Activated CD4-positive, alpha-beta T cell treated with anti-CD3 and anti-CD28 coated beads, Interleukin-2, amount 50 U/mL, for 1 hour (primary cell): ENCODE data around the gene RFTN2.
A peak's percentile ranks its signal among the peaks of the same experiment; 100 is the strongest.
"Not testable (repeated sequence)": the region's sequence is repeated elsewhere in the genome, so short reads cannot be mapped to it uniquely, and the experiment has no call there.

Experiments
- DNase-seq: peaks from one replicate; pipeline ENCODE4 v3.0.0-alpha.2; 2020

Gene RFTN2

DNA sequence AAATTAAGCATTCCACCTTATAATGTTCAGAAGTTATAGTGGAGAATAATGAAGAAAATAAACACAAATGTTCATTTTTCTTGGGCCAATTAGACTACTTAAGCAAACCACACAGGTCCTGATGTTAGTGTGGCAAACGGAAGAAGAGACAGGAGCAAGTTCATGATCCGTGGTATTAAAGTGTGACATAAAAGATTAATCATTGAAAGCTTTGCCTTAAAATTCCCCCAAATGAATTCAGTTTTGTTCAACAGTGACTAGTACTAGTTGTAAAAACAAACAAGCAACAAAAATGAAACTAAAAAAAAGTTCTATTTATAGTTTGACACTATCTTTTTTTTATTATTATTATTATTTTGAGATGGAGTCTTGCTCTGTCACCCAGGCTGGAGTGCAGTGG is 73.7 kb downstream of the RFTN2 start:
- no peak for DNase-seq

DNA sequence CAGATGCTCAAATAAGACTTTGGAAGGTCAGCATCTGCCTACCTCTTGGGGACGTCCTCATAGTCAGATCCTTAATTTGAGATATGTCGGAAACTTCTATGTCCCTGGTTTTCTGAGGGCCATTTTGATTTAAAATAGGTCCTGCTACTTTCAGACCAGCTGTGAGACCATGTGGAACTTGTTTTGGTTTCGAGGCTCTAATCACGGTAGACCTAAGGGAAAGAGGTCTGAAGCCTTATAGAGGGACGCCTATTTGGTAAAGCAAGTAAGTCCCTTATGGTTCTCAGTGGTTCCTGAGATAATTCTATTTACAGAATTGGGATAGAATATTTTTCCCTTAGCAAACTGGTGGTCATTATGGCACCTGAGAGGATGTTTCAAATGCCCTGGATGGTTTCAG is 75.1 kb downstream of the RFTN2 start:
- DNase-seq = no peak

DNA sequence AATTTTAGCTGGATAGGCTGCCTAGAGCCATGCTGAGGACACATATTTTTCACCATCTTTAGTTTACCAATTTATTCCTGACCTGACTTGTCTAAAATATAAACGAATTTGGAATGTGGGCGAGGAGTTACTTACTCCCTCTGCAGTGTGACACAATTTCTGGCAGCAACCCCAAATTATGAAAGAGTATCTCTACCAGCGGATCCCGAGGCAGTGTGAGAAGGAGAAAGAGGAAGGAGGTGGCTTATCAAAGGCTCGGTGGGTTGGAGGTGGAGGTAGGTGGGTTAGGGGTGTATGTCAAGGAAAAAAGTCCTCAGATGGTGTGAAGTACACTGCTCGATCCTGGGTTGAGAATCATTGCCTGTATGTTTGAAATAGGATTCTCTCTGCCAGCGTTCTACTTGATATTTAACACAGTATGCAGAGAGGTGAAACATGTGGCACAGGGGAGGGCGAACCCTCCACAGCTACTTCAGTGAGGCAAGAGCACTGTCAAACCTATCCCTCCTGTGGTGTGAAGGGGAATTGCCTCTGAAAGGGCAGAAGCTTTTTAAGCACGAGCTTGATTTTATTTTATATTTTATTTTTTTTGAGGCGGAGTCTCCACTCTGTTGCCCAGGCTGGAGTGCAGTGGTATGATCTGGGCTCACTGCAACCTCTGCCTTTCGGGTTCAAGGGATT is 76.0 kb downstream of the RFTN2 start:
- peak; percentile 25 for DNase-seq

DNA sequence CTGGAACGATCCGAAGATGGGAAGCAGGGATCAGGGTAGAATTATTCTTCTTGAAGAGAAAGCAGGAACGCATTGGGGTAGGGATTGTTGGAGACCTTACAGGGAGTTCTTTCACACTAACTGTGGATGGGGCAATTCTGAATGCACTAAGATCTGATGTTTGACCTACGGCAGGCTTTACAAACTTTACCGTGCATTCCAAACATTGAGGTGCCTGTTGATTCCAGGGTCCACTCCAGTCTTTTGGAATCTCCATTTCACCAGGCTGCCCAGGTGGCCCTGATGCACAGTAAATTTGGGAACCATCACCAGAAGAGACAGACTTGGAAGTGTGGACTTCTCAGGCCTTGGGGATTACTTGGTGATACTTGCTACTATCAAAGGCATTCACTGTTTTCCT is 76.9 kb downstream of the RFTN2 start:
- DNase-seq = no peak

DNA sequence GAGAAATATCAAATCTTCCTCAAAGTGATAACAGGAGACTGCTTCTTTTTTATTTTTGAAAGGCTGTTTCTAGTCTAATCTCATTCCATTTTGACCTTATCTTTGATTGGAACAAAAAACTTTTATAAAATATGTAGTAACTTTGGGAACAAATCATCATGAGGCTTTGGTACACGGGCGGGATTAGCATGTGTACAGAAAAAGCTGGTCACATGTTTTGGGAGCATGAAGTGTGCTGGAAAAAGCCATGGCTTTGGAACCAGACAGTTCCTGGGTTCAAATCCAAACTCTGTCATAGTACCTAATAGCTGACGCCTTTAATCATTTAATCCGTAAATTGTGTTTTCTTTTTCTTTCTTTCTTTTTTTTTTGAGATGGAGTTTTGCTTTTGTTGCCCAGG is 78.2 kb downstream of the RFTN2 start:
- DNase-seq = no peak

DNA sequence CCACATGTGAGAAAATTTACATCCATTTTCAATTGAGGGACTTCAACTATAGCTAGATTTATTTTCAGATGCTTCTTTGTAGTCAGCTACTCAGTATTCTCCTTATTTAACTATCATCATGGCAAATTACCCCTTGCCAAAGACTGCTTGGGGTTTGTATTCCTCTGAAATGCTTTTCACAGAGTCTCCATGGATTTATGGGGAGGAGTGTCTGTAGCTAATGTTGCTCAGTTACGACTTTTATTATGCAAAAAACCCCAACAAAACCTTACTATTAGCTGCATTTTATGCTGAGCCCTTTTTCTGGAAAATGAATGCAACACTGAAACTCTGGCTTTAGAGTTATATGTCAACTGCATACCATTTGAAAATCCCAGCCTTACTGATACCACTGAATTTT is 78.6 kb downstream of the RFTN2 start:
- no peak for DNase-seq

DNA sequence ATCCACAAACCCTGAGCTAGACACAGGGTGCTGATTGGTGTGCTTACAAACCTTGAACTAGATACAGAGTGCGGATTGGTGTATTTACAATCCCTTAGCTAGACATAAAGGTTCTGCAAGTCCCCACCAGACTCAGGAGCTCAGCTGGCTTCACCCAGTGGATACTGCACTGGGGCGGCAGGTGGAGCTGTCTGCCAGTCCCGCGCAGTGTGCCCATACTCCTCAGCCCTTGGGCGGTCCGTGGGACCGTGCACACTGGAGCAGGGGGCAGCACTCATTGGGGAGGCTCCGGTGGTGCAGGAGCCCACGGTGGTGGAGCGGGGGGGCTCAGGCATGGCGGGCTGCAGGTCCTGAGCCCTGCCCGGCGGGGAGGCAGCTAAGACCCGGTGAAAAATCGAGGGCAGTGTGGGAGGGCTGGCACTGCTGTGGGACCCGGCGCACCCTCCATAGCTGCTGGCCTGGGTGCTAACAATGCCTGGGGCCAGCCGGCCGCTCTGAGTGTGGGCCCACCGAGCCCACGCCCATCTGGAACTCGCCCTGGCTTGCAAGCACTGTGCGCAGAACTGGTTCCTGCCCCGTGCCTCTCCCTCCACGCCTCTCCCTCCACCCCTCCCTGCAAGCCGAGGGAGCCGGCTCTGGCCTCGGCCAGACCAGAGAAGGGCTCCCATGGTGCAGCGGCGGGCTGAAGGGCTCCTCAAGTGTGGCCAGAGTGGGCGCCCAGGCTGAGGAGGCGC is 83.9 kb downstream of the RFTN2 start:
- no peak for DNase-seq

DNA sequence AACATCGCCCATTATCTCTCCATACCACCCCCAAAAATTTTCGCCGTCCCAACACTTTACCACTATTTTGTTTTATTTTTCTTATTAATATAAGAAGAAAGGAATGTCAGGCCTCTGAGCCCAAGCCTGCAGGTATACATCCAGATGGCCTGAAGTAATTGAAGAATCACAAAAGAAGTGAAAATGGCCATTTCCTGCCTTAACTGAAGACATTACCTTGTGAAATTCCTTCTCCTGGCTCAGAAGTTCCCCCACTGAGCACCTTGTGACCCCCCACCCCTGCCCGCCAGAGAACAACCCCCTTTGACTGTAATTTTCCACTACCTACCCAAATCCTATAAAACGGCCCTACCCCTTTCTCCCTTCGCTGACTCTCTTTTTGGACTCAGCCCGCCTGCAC is 88.1 kb downstream of the RFTN2 start:
- not testable (repeated sequence) for DNase-seq

DNA sequence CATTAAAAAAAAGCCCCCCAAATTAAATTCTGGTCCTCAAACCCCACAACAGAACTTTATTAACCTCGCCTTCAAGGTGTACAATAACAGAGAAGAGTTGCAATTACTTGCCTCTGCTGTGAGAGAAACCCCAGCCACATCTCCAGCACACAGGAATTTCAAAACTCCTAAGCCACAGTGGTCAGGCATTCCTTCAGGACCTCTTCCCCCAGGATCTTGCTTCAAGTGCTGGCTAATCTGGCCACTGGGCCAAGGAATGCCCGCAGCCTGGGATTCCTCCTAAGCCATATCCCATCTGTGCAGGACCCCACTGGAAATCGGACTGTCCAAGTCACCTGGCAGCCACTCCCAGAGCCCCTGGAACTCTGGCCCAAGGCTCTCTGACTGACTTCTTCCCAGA is 95.2 kb downstream of the RFTN2 start:
- not testable (repeated sequence) for DNase-seq

DNA sequence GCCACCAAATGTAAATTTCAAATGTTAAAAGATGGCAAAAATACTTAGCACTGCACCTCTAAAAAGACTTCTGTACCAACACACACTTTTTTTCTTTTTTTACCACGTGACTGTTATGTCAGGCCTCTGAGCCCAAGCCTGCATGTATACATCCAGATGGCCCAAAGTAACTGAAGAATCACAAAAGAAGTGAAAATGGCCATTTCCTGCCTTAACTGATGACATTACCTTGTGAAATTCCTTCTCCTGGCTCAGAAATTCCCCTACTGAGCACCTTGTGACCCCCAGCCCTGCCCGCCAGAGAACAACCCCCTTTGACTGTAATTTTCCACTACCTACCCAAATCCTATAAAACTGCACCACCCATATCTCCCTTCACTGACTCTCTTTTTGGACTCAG is 97.1 kb downstream of the RFTN2 start:
- DNase-seq = not testable (repeated sequence)

DNA sequence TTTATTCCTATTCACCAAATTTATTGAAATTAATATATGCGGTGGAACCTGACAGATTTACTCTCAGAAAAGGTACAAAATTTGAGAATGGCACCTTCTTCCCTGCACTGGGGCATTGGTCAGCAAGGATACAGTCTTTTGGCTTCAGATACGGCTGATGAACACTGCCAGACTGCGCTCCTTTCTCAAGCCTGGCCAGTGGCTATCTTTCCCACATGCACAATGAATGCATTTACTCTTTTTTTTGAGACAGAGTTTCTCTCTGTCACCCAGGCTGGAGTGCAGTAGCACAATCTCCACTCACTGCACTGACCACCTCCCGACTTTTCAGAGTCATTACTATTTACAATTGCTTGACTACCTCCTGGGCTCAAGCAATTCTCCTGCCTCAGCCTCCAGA is 97.9 kb downstream of the RFTN2 start:
- DNase-seq = no peak

DNA sequence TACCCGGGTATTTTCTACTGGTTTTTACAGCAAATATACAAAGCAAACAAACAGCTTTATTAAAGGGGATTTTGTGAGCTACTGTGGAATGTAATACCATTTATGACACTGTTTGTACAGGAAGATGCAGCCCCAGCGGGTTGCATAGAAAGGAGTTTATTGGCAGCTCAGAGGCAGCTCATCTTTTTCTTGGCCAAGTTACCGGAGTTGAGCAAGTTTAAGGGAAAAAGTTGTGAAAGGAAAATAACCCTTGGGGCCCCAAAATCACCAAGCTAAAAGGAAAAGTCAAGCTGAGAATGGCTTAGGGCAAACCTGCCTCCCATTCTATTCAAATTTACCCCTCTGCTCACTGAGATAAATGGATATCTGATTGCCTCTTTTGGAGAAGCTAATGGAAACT is 98.8 kb downstream of the RFTN2 start:
- no peak for DNase-seq

DNA sequence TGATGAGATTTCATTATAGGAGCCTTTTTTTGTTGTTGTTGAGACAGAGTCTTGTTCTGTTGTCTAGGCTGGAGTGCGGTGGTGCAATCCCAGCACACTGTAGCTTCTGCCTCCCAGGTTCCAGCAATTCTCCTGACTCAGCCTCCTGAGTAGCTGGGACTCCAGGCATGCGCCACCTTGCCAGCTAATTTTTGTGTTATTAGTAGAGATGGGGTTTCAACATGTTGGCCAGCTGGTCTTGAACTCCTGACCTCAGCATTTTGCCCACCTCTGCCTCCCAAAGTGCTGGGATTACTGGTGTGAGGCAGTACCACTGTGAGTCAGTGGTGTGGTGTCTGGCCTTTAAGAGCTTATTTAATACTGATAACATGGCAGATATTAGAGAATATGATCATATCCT is 99.4 kb downstream of the RFTN2 start:
- no peak for DNase-seq

DNA sequence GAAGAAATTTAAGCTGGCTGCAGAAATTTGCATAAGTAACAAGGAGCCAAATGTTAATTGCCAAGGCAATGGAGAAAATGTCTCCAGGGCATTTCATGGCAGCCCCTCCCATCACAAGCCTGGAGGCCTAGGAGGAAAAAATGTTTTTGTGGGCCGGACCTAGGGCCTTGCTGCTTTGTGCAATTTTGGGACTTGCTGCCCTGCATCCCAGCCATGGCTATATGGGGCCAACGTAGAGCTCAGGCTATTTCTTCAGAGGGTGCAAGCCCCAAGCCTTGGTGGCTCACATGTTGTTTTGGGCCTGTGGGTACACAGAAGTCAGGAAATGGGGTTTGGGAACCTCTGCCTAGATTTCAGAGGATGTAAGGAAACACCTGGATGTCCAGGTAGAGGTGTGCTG is 101.8 kb downstream of the RFTN2 start:
- no peak for DNase-seq

DNA sequence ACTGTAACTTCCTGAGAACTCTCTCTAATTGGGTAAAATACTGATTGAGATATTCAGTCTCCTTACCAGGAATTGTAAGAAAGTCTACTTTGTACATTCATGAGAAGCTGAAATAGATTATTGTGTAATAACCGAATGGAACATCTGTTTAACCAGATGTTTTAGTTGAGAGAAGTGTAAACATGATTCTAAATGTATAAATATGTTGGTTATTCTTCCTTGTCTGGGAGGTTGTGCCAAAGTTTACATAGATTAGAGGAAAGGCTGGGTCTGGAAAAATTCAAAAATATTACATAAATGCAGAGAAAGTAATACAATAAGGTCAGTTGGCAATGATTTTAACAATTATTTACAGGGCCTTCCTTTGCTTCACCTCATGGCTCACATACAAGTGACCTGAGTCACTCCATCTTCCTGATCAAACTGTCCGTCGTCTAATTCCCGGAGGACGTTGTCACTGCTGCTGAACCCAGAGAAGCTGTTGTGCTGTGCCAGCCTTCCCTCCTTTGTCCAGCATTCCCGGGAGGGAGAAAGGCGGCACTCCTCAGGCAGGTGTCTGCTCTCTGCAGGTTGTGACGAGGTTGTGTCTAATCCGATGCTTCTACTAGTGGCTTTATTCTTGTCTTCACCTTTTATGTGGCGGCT is 103.6 kb downstream of the RFTN2 start:
- DNase-seq = no peak

DNA sequence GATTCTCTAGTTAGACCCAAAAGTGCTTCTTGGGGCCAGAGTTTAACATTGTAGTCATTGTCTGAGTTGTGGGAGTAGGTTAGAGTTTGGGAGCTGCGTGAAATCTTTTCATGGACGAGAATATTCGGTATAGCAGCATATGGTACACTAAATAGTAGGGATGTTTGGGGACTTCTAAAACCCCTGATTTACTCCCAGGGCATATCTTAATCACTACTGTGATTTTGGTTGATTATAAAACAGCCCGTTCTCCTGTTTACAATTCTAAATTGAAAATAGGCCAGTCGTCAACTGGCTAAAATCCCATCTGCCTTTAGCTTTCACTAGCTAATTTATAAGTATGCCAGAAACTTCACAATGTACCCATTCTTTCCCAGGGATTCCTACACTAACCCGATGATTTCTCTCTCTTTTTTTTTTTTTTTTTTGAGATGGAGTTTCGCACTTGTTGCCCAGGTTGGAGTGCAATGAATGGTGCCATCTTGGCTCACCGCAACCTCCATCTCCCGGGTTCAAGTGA is 115.2 kb downstream of the RFTN2 start:
- no peak for DNase-seq

DNA sequence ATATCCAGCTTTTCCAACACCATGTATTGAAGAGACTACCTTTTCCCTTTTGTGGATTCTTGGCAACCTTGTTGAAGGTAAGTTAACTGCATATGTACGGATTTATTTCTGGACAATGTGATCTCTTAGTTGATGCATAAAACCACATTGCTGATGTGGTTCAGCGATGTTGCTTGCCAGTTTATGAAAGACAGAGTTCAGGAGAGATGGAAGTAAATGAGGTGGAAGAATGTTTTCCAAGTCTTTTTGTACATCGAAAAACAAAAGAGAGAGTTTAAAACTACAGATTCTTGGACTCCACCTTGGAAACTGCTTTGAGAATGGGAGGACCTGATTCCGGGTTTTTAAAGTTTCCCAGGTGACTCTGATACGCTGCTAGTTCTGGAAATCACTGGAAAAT is 115.7 kb downstream of the RFTN2 start:
- DNase-seq = no peak

DNA sequence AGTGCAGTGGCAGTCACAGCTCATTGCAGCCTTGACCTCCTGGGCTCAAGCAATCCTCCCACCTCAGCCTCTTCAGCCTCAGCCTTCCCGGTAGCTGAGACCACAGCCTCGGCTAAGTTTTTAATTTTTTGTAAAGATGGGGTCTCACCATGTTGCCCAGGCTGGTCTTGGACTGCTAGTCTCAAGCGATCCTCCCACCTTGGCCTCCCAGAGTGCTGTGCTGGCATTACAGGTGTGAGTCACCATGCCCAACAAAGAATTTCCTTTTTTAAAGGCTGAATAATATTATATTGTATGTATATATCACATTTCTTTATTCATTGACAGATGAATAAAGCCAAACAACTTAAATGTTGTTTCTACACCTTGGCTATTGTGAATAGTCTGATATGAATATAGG is 117.0 kb downstream of the RFTN2 start:
- no peak for DNase-seq

DNA sequence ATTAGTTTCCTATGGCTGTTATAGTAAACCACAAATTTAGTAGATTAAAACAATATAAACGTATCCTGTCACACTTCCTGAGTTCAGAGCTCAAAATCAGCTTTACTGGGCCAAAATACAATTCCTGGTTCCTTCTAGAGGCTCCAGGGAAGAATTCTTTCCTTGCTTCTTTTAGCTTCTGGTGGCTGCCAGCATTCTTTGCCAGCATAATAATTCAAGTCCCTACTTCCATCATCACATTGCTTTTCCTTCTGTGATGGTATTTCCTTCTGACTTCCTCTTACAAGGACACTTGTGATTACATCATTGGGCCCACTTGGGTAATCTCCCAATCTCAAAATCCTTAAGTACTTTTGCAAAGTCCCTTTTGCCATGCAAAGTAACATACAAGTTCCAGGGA is 118.9 kb downstream of the RFTN2 start:
- no peak for DNase-seq

DNA sequence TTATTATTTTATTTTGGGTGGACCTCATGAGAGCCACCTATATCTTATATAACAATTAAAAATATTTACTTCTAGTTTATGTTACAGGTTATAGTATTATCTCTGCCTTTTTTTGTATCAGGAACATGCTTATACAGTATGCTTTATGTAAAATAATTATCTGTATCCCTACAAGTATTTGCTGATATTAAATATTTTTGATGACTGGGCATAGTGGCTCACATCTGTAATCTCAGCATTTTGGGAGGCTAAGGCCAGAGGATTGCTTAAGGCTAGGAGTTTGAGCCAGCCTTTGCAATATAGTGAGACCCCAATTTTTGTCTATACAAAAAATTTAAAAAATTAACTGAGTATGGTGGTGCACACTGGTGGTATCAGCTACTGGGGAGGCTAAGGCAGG is 119.9 kb downstream of the RFTN2 start:
- DNase-seq = no peak

DNA sequence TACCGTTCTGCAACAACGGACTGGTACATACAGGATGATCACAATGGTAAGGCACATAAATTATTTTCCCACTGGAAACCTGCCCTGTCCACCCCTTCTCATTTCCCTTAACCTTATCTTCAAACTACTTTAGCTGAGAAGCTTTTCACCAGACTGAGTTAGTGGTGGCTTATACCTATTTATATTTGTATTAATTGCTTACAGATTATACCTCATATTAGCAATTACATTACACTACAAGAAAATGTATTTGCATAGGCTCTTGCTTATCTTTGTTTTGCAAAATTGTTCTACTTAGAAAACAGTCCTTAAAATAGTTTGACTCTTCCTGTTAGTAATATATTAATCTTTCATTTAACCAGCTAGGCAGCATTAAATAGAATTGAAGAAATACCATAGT is 124.1 kb downstream of the RFTN2 start:
- not testable (repeated sequence) for DNase-seq

DNA sequence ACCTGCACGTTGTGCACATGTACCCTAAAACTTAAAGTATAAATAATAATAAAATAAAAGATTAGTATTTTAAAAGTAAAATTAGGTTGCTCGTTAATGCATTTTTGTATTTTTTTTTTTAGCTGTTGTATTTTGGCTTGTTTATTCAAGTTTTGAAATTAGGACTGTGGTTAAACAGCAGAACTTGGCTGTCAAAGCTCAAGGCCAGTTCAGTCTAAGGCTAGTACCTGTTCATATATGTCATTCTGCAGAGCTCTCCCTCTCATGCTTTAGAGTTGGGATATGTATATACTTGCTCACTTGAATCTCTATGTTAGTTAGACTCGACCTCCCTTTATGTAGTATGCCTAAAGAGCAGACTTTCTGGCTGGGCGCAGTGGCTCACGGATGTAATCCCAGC is 126.8 kb downstream of the RFTN2 start:
- no peak for DNase-seq

DNA sequence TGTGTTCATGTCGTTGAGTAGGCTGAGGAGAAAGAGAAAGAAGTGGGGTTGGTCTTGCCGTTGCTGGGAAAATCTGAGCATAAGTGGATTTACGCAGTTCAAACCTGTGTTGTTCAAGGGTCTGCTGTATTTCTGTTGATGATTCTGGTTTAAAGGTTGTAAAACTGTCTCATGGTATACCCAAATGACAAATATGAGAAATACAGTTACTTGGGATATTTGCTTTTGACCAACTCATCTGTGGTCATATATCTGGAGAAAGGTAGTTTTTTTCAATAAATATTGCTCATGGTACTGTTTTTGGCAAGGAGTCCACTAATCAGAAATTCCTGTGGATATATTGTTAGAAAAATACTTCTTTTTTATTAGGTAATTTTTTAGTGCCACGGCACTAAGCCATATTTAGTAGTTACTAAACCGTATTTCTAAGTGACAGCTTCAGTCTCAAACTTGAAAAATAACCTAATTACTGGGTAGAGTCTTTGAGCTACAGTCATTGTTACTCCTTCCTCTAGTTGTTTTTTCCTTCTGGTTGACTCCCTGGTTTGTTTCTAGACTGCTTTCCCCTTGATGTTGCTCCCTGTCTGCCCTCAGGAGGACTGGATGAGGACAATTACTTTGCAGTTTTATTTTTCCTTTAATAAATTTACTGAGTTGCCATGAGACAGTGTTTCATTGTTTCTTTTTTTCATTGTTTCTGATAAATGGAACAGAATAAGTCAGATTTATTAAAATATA is 128.1 kb downstream of the RFTN2 start:
- DNase-seq = no peak
